B cell (primary cell): Measurements from ENCODE around the gene SCMH1. TPM values are rescaled to one million over a fixed set of nuclear protein-coding genes. Genes with fewer than 3 reads are reported as not detected.

Source experiments
- ATAC-seq: fragments of 200-7000 bp; cut with Tn5 transposase; one replicate; pipeline ENCODE4 v1.10.0; 2021; ENCODE audit warnings: low read depth, mild to moderate bottlenecking, moderate number of reproducible peaks, moderate library complexity
- CTCF ChIA-PET: fragments of 350-600 bp; sonication (Branson Sonifier 250); formaldehyde crosslinking; loops from one replicate; lab custom pipeline; 2021; ENCODE audit warnings: antibody characterized with exemption, inconsistent platforms; lab: Charles Lee
- POLR2A ChIA-PET: fragments of 350-600 bp; sonication (Branson Sonifier 250); formaldehyde crosslinking; loops from one replicate; lab custom pipeline; 2021; ENCODE audit warnings: antibody characterized with exemption; lab: Charles Lee
- DNase-seq: peaks from one replicate; pipeline ENCODE4 v3.0.0; 2013
- H2AFZ ChIP-seq: 2 replicates; pipeline ENCODE4 v1.6.1; 2012; ENCODE audit warnings: mild to moderate bottlenecking, low read depth, low read length; ENCODE audit not compliant: insufficient read depth, poor library complexity, severe bottlenecking
- H3K27ac ChIP-seq, 2 donors: 1 replicate in 1 of 2; 2 replicates in 1 of 2; pipeline ENCODE4 v1.5.1; 2012 to 2013; ENCODE audit warnings: low read length in 2 of 2, mild to moderate bottlenecking in 2 of 2, moderate library complexity in 1 of 2
- H3K27me3 ChIP-seq, 4 experiments: fragments of 200-600 bp in 1 of 4; sonication (generic) in 1 of 4; replicated peaks in 1 of 4; 1 replicate in 2 of 4; 2 replicates in 2 of 4; pipeline versions ENCODE4 v1.6.1 to v1.7.0; 2013 to 2016; ENCODE audit warnings: low read length in 3 of 4, mild to moderate bottlenecking in 2 of 4, mixed read lengths in 1 of 4, moderate library complexity in 1 of 4; ENCODE audit not compliant: insufficient read depth in 4 of 4, control insufficient read depth in 3 of 4; ENCODE audit errors: control extremely low read depth in 1 of 4
- H3K36me3 ChIP-seq, 2 experiments: replicated peaks in 1 of 2; 1 replicate in 1 of 2; 2 replicates in 1 of 2; pipeline versions ENCODE4 v1.6.1 to v1.7.1; 2013; ENCODE audit warnings: low read length in 1 of 2; ENCODE audit not compliant: insufficient read depth in 2 of 2, control insufficient read depth in 1 of 2; ENCODE audit errors: control extremely low read depth in 1 of 2, extremely low read depth in 1 of 2
- H3K4me1 ChIP-seq, 2 donors: fragments of 200-600 bp in 1 of 2; sonication (generic) in 1 of 2; 1 replicate in 1 of 2; 2 replicates in 1 of 2; pipeline versions ENCODE4 v1.5.1 to v1.6.1; 2013 to 2017; ENCODE audit warnings: low read length in 2 of 2; ENCODE audit not compliant: control insufficient read depth in 2 of 2, insufficient read depth in 2 of 2
- H3K4me2 ChIP-seq: replicated peaks from 2 replicates; pipeline ENCODE3; 2012; ENCODE audit warnings: mild to moderate bottlenecking, low read depth, low read length; ENCODE audit not compliant: poor library complexity, severe bottlenecking
- H3K4me3 ChIP-seq, 5 experiments: fragments of 200-600 bp in 1 of 5; sonication (generic) in 1 of 5; 1 replicate in 3 of 5; 2 replicates in 2 of 5; pipeline versions ENCODE4 v1.5.1 to v1.7.0; 2011 to 2016; ENCODE audit warnings: low read length in 4 of 5, mild to moderate bottlenecking in 4 of 5, low read depth in 2 of 5, control low read depth in 1 of 5, moderate library complexity in 1 of 5; ENCODE audit not compliant: insufficient read depth in 1 of 5; ENCODE audit errors: control extremely low read depth in 1 of 5, extremely low read depth in 1 of 5
- H3K79me2 ChIP-seq: fragments of 200-600 bp; sonication (generic); one replicate; pipeline ENCODE4 v1.6.0; 2016; ENCODE audit warnings: low read length; ENCODE audit not compliant: control insufficient read depth, insufficient read depth
- H3K9ac ChIP-seq: fragments of 200-600 bp; sonication (generic); 2 replicates; pipeline ENCODE4 v1.6.1; 2017; ENCODE audit warnings: mild to moderate bottlenecking, low read length, moderate library complexity
- H3K9me3 ChIP-seq, 3 donors: one replicate each; pipeline versions ENCODE4 v1.6.1 to v1.7.1; 2013; ENCODE audit warnings: low read length in 2 of 3; ENCODE audit not compliant: control insufficient read depth in 2 of 3, insufficient read depth in 1 of 3; ENCODE audit errors: control extremely low read depth in 1 of 3
- H4K20me1 ChIP-seq: 2 replicates; pipeline ENCODE4 v1.6.0; 2012; ENCODE audit warnings: mild to moderate bottlenecking, low read length; ENCODE audit not compliant: insufficient read depth, control insufficient read depth, poor library complexity, severe bottlenecking
- H3K27ac Mint-ChIP-seq: one replicate; pipeline ENCODE4 v1.8.0; 2021; ENCODE audit warnings: mixed read lengths
- H3K27me3 Mint-ChIP-seq: one replicate; pipeline ENCODE4 v1.8.0; 2021; ENCODE audit warnings: mixed read lengths
- H3K4me1 Mint-ChIP-seq: one replicate; pipeline ENCODE4 v1.8.0; 2021; ENCODE audit warnings: mixed read lengths
- H3K4me3 Mint-ChIP-seq: one replicate; pipeline ENCODE4 v1.8.0; 2021; ENCODE audit warnings: mixed read lengths
- H3K9me3 Mint-ChIP-seq: one replicate; pipeline ENCODE4 v1.8.0; 2022; ENCODE audit warnings: mixed read lengths; ENCODE audit not compliant: insufficient read depth
- EZH2 ChIP-seq: IDR thresholded peaks from 2 replicates; pipeline ENCODE4 v1.6.1; 2012; ENCODE audit warnings: borderline replicate concordance, low read depth, mild to moderate bottlenecking, moderate library complexity, low read length; ENCODE audit not compliant: insufficient read depth, poor library complexity, severe bottlenecking
- WGBS: methylation state at CpG from one replicate; pipeline ENCODE4 v1.1.5; 2013; ENCODE audit warnings: missing lambda C conversion rate; ENCODE audit not compliant: insufficient coverage; 5-methylcytosine and 5-hydroxymethylcytosine counted together
- intact Hi-C: fragments of 100-400 bp; cut with micrococcal nuclease; formaldehyde crosslinking; loops from one replicate; pipeline ENCODE4 v1.10.0; 2022
- polyA plus RNA-seq: library from polyadenylated mRNA; depleted of rRNA; stranded (reverse); fragments of >200 nt; gene quantifications from 2 replicates; pipeline ENCODE4 v1.2.3, GENCODE V29; 2012
- total RNA-seq, 2 donors: library from RNA; stranded (reverse); fragments of 120-200 nt in 1 of 2; gene quantifications; 1 replicate in 1 of 2; 2 replicates in 1 of 2; pipeline versions ENCODE4 v1.2.3 to v1.2.4, GENCODE V29; 2013 to 2022
- TF ChIP-seq, protein P1 (sequence below): fragments of 200-600 bp; IDR thresholded peaks from one replicate; pipeline ENCODE4 v1.8.0; 2022; ENCODE audit warnings: antibody characterized with exemption, mild to moderate bottlenecking

The SCMH1 gene
- total and polyA plus RNA-seq, 2 donors (not counting 1 experiment from before 2014, with no cell fraction given), result 29.4 to 33.3 TPM

DNA sequence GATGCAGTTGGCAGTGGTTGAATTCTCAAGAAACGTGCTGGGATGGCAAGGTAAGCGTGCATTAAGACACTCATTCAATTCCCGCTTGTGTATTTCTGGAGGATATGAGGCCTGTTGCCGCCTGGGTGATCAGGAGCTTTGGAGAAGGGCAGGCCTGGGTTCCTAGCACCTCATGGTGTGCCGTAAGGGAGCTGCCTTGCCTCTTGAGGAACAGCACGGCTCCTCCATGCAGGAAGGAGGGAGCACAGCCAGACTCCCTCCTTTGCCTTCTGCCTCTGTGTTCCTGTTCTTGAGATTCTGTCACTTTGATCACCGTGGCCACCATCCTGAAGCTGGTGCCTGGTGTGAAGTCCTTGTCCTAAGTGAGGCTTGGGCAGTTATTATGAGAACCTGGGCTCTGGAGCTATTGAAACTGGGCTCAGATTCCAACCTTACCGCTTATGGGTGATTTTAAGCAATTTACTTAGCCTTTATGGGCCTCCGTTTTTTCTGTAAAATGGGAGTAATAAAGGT, 238.9 kb downstream of the SCMH1 start:
- DNase-seq (no peak), ATAC-seq (no peak)
- ChIA-PET CTCF (interaction anchor here (0.9 to 1.8 kb wide), 8 partner anchors 8 to 229 kb away, joined by 3 to 6 read pairs (median 4); partner anchors contain the start of gene CTPS1), POLR2A (no interaction called here)
- Mint-ChIP-seq H3K4me1 (peaks cover 17% of the 10 kb centered on the region), H3K9me3 (no peaks in the 10 kb centered on the region), H3K27me3 (no peaks in the 10 kb centered on the region), H3K4me3 (no peak overlapping the region), H3K27ac (no peak overlapping the region)
- WGBS, result 87% methylated on average over 9 of the region's 9 CpGs
- H3K4me1 ChIP-seq, result peaks cover 6 to 13% of the 10 kb centered on the region in 2 donors
- no peaks in the 10 kb centered on the region for H4K20me1 ChIP-seq
- TF ChIP-seq, protein P1, sequence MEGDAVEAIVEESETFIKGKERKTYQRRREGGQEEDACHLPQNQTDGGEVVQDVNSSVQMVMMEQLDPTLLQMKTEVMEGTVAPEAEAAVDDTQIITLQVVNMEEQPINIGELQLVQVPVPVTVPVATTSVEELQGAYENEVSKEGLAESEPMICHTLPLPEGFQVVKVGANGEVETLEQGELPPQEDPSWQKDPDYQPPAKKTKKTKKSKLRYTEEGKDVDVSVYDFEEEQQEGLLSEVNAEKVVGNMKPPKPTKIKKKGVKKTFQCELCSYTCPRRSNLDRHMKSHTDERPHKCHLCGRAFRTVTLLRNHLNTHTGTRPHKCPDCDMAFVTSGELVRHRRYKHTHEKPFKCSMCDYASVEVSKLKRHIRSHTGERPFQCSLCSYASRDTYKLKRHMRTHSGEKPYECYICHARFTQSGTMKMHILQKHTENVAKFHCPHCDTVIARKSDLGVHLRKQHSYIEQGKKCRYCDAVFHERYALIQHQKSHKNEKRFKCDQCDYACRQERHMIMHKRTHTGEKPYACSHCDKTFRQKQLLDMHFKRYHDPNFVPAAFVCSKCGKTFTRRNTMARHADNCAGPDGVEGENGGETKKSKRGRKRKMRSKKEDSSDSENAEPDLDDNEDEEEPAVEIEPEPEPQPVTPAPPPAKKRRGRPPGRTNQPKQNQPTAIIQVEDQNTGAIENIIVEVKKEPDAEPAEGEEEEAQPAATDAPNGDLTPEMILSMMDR, result no peak
- TF ChIP-seq EZH2, result no peak
- H3K4me2 ChIP-seq, result no peak overlapping the region
- no peaks in the 10 kb centered on the region for H3K27me3 ChIP-seq
- H3K36me3 ChIP-seq, result peaks cover 0 to 73% of the 10 kb centered on the region in 2 experiments
- no peaks in the 10 kb centered on the region for H3K79me2 ChIP-seq
- H3K4me3 ChIP-seq, result no peak overlapping the region
- no peak overlapping the region for H3K27ac ChIP-seq
- H2AFZ ChIP-seq, result no peak overlapping the region
- intact Hi-C loops, result loop anchor here (1.0 kb wide), 1 partner anchor 24 kb away; the partner anchor contains the start of gene CTPS1
- no peak overlapping the region for H3K9ac ChIP-seq
- no peaks in the 10 kb centered on the region for H3K9me3 ChIP-seq

DNA sequence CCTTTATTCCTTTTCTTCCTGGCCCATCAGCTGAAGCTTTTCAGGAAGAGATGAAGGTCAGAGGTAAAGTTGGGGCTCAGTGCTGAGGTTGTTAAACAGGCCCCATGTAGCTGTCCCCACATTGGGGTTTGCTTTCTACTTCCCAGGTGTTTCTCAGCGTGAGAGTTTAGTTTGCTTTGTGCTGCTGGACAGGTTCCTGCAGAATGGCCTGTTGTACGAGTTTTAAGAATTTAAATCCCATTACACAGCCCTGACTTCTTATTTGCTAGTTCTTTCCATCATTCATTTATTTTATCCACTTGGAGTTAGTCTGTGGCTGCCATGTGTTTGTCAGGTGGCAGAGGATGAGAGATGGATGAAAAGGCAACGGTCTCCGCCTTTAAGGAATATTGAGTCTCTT, 243.4 kb downstream of the SCMH1 start:
- Histone ChIP-seq H4K20me1 (no peaks in the 10 kb centered on the region), H3K4me1 (peaks cover 6 to 9% of the 10 kb centered on the region in 2 donors), H3K79me2 (no peaks in the 10 kb centered on the region), H3K4me2 (no peak overlapping the region), H2AFZ (no peak overlapping the region), H3K27ac (no peak overlapping the region), H3K9ac (no peak overlapping the region), H3K4me3 (no peak overlapping the region), H3K27me3 (no peaks in the 10 kb centered on the region), H3K9me3 (no peaks in the 10 kb centered on the region), H3K36me3 (peaks cover 0 to 80% of the 10 kb centered on the region in 2 experiments)
- Mint-ChIP-seq H3K27me3 (no peaks in the 10 kb centered on the region), H3K4me1 (peaks cover 15% of the 10 kb centered on the region), H3K27ac (no peak overlapping the region), H3K4me3 (no peak overlapping the region), H3K9me3 (no peaks in the 10 kb centered on the region)
- ChIA-PET POLR2A (no interaction called here), CTCF (interaction anchor here (0.8 kb wide), 1 partner anchor 20 kb away, joined by 5 read pairs; no protein-coding TSS in a partner anchor)
- TF ChIP-seq EZH2, result no peak
- TF ChIP-seq, protein P1, result no peak
- intact Hi-C loops, result no loop called here
- WGBS, result 100% methylated on average over 2 of the region's 4 CpGs
- DNase-seq (no peak), ATAC-seq (no peak)
